Measurements from ENCODE around the gene KRTAP10-8.

DNA sequence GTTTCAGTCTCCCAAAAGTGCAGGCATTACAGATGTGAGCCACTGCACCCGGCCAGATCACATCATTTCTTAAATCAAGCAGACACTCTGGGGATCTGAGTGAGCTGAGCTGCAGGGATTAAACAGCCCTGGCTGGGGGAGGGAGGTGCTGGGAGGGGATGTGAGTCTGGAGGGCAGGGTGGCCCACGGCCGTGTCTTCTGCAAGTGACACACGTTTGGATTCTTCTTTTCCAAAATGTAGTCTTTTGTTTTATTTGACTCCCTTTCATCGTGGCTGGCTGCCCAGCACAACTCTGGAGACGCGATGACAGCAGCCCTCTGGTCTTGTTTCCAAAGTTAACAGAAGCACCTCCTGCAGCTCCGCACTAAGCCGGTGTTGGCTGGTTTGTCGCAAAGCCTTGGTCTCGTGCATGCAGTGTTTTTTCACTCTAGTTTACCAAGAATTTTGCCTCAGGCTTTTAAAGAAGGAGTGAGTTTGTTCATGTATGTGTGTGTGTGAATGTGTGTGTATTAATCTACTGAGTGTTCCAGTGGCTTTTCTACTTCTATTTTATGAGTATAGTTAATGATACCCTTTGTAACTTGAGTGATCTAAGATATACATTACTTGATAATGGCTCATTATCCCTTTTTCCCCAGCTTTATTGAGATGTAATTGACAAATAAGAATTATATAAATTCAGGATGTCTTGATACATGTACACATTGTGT lies 28.6 kb upstream of the KRTAP10-8 start:
- TF ChIP-seq CTCF (conservative IDR thresholded peaks at IDR 0.05; ENCODE audit: low read depth, low read length): no peak
- TF ChIP-seq POLR2A (IDR thresholded peaks at IDR 0.05; ENCODE audit: low read depth, low read length): no peak
- no peak for TF ChIP-seq RCOR1 (IDR thresholded peaks at IDR 0.05; ENCODE audit: insufficient replicate concordance, low read length)
- TF ChIP-seq CEBPB (IDR thresholded peaks at IDR 0.05; ENCODE audit: low read depth, low read length): no peak
- TF ChIP-seq, protein P1, sequence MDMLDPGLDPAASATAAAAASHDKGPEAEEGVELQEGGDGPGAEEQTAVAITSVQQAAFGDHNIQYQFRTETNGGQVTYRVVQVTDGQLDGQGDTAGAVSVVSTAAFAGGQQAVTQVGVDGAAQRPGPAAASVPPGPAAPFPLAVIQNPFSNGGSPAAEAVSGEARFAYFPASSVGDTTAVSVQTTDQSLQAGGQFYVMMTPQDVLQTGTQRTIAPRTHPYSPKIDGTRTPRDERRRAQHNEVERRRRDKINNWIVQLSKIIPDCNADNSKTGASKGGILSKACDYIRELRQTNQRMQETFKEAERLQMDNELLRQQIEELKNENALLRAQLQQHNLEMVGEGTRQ (IDR thresholded peaks at IDR 0.05; ENCODE audit: low read depth, low read length): no peak
- no peak for TF ChIP-seq SMC3 (IDR thresholded peaks at IDR 0.05; ENCODE audit: low read depth, low read length)
- no peak for TF ChIP-seq MAZ (IDR thresholded peaks at IDR 0.05; ENCODE audit: borderline replicate concordance, low read depth, low read length)
- no peak for TF ChIP-seq FOS (IDR thresholded peaks at IDR 0.05; ENCODE audit: low read depth, low read length)

Measured in IMR-90 (cell line).